Measurements from ENCODE around the gene PRKG1.

Gene PRKG1

GRCh38 chr10:52256832-52257691, 1182.8 kb downstream of the PRKG1 start:
- Histone ChIP-seq H3K27me3 (ENCODE audit: control insufficient read depth in 3 of 3, insufficient read depth in 3 of 3, low read depth in 1 of 3, low read length in 3 of 3) (no peaks in the 10 kb centered on the region), H2BK12ac (ENCODE audit: low read length) (no peak overlapping the region), H3K4me1 (ENCODE audit: control insufficient read depth in 2 of 2, insufficient read depth in 1 of 2, low read depth in 1 of 2, low read length in 2 of 2) (peaks cover 0 to 4% of the 10 kb centered on the region in 2 donors), H3K14ac (ENCODE audit: low read length) (no peak overlapping the region), H3K18ac (ENCODE audit: low read length) (no peak overlapping the region), H4K91ac (ENCODE audit: low read depth, low read length, poor library complexity) (no peak overlapping the region), H3K4me2 (ENCODE audit: insufficient read depth, low read length, poor library complexity, severe bottlenecking) (peak overlapping the region; percentile 11), H3K9ac (ENCODE audit: low read depth, low read length, poor library complexity) (no peak overlapping the region), H3K23ac (ENCODE audit: low read depth, low read length, poor library complexity) (no peak overlapping the region), H3K27ac (replicated peaks; ENCODE audit: low read length) (no peak overlapping the region), H3K4ac (ENCODE audit: low read length) (no peak overlapping the region), H4K8ac (ENCODE audit: low read depth, low read length) (no peak overlapping the region), H2AK5ac (ENCODE audit: low read depth, low read length) (no peak overlapping the region), H3K4me3 (ENCODE audit: low read length in 2 of 2) (no peak overlapping the region), H2BK120ac (ENCODE audit: low read depth, low read length) (no peak overlapping the region), H3K36me3 (replicated peaks in 1 of 2; ENCODE audit: control insufficient read depth in 2 of 2, insufficient read depth in 2 of 2, low read length in 2 of 2) (no peaks in the 10 kb centered on the region), H2BK15ac (ENCODE audit: low read length) (no peak overlapping the region), H2BK5ac (ENCODE audit: low read length) (no peak overlapping the region), H3K9me3 (replicated peaks in 1 of 2; ENCODE audit: control insufficient read depth in 2 of 2, insufficient read depth in 1 of 2, low read depth in 1 of 2, low read length in 2 of 2) (no peaks in the 10 kb centered on the region), H3K79me1 (ENCODE audit: low read depth, low read length) (no peaks in the 10 kb centered on the region), H2AFZ (ENCODE audit: low read length) (no peak overlapping the region)
- no CpG with 5 or more reads among the region's 6 CpGs for WGBS, 2 donors (ENCODE audit: extremely low coverage in 2 of 2, insufficient read length in 2 of 2, insufficient replicate concordance in 1 of 2)
- DNase-seq (ENCODE audit: low spot score), result no peak

GRCh38 chr10:52257692-52258075, 1183.4 kb downstream of the PRKG1 start:
- Histone ChIP-seq H3K18ac (ENCODE audit: low read length) (no peak overlapping the region), H2AFZ (ENCODE audit: low read length) (no peak overlapping the region), H3K36me3 (replicated peaks in 1 of 2; ENCODE audit: control insufficient read depth in 2 of 2, insufficient read depth in 2 of 2, low read length in 2 of 2) (no peaks in the 10 kb centered on the region), H3K27ac (replicated peaks; ENCODE audit: low read length) (no peak overlapping the region), H3K4ac (ENCODE audit: low read length) (no peak overlapping the region), H3K9ac (ENCODE audit: low read depth, low read length, poor library complexity) (no peak overlapping the region), H4K91ac (ENCODE audit: low read depth, low read length, poor library complexity) (no peak overlapping the region), H3K79me1 (ENCODE audit: low read depth, low read length) (no peaks in the 10 kb centered on the region), H2BK15ac (ENCODE audit: low read length) (no peak overlapping the region), H3K9me3 (replicated peaks in 1 of 2; ENCODE audit: control insufficient read depth in 2 of 2, insufficient read depth in 1 of 2, low read depth in 1 of 2, low read length in 2 of 2) (no peaks in the 10 kb centered on the region), H3K27me3 (ENCODE audit: control insufficient read depth in 3 of 3, insufficient read depth in 3 of 3, low read depth in 1 of 3, low read length in 3 of 3) (no peaks in the 10 kb centered on the region), H3K23ac (ENCODE audit: low read depth, low read length, poor library complexity) (no peak overlapping the region), H2AK5ac (ENCODE audit: low read depth, low read length) (no peak overlapping the region), H2BK120ac (ENCODE audit: low read depth, low read length) (no peak overlapping the region), H3K4me2 (ENCODE audit: insufficient read depth, low read length, poor library complexity, severe bottlenecking) (no peak overlapping the region), H3K14ac (ENCODE audit: low read length) (no peak overlapping the region), H2BK5ac (ENCODE audit: low read length) (no peak overlapping the region), H3K4me1 (ENCODE audit: control insufficient read depth in 2 of 2, insufficient read depth in 1 of 2, low read depth in 1 of 2, low read length in 2 of 2) (peaks cover 0 to 4% of the 10 kb centered on the region in 2 donors), H2BK12ac (ENCODE audit: low read length) (no peak overlapping the region), H3K4me3 (ENCODE audit: low read length in 2 of 2) (no peak overlapping the region), H4K8ac (ENCODE audit: low read depth, low read length) (no peak overlapping the region)
- no peak for DNase-seq (ENCODE audit: low spot score)
- WGBS, 2 donors (ENCODE audit: extremely low coverage in 2 of 2, insufficient read length in 2 of 2, insufficient replicate concordance in 1 of 2), result no CpG with 5 or more reads among the region's 1 CpG

- Histone ChIP-seq H3K4ac (ENCODE audit: low read length) (no peak overlapping the region), H4K8ac (ENCODE audit: low read depth, low read length) (no peak overlapping the region), H3K4me3 (ENCODE audit: low read length in 2 of 2) (no peak overlapping the region), H3K14ac (ENCODE audit: low read length) (no peak overlapping the region), H2BK12ac (ENCODE audit: low read length) (no peak overlapping the region), H4K91ac (ENCODE audit: low read depth, low read length, poor library complexity) (no peak overlapping the region), H3K18ac (ENCODE audit: low read length) (no peak overlapping the region), H2BK15ac (ENCODE audit: low read length) (no peak overlapping the region), H3K23ac (ENCODE audit: low read depth, low read length, poor library complexity) (no peak overlapping the region), H3K27ac (replicated peaks; ENCODE audit: low read length) (no peak overlapping the region), H3K27me3 (ENCODE audit: control insufficient read depth in 3 of 3, insufficient read depth in 3 of 3, low read depth in 1 of 3, low read length in 3 of 3) (no peaks in the 10 kb centered on the region), H2AFZ (ENCODE audit: low read length) (no peak overlapping the region), H3K79me1 (ENCODE audit: low read depth, low read length) (no peaks in the 10 kb centered on the region), H3K9me3 (replicated peaks in 1 of 2; ENCODE audit: control insufficient read depth in 2 of 2, insufficient read depth in 1 of 2, low read depth in 1 of 2, low read length in 2 of 2) (no peaks in the 10 kb centered on the region), H3K9ac (ENCODE audit: low read depth, low read length, poor library complexity) (no peak overlapping the region), H3K36me3 (replicated peaks in 1 of 2; ENCODE audit: control insufficient read depth in 2 of 2, insufficient read depth in 2 of 2, low read length in 2 of 2) (no peaks in the 10 kb centered on the region), H2BK120ac (ENCODE audit: low read depth, low read length) (no peak overlapping the region), H2AK5ac (ENCODE audit: low read depth, low read length) (no peak overlapping the region), H3K4me2 (ENCODE audit: insufficient read depth, low read length, poor library complexity, severe bottlenecking) (no peak overlapping the region), H2BK5ac (ENCODE audit: low read length) (no peak overlapping the region), H3K4me1 (ENCODE audit: control insufficient read depth in 2 of 2, insufficient read depth in 1 of 2, low read depth in 1 of 2, low read length in 2 of 2) (peaks cover 0 to 4% of the 10 kb centered on the region in 2 donors)
- WGBS, 2 donors (ENCODE audit: extremely low coverage in 2 of 2, insufficient read length in 2 of 2, insufficient replicate concordance in 1 of 2), result no CpG with 5 or more reads among the region's 1 CpG
- no peak for DNase-seq (ENCODE audit: low spot score)
These were observed 1184.6 kb downstream of the PRKG1 start for GRCh38 chr10:52258799-52259425.

GRCh38 chr10:52259426-52259812, 1185.1 kb downstream of the PRKG1 start:
- H3K18ac ChIP-seq (ENCODE audit: low read length), result no peak overlapping the region
- no peak overlapping the region for H3K14ac ChIP-seq (ENCODE audit: low read length)
- H2AK5ac ChIP-seq (ENCODE audit: low read depth, low read length), result no peak overlapping the region
- no peak overlapping the region for H2BK12ac ChIP-seq (ENCODE audit: low read length)
- H2AFZ ChIP-seq (ENCODE audit: low read length), result no peak overlapping the region
- H3K79me1 ChIP-seq (ENCODE audit: low read depth, low read length), result no peaks in the 10 kb centered on the region
- no peak overlapping the region for H2BK120ac ChIP-seq (ENCODE audit: low read depth, low read length)
- H3K27ac ChIP-seq (replicated peaks; ENCODE audit: low read length), result no peak overlapping the region
- H2BK15ac ChIP-seq (ENCODE audit: low read length), result no peak overlapping the region
- no peaks in the 10 kb centered on the region for H3K9me3 ChIP-seq (replicated peaks in 1 of 2; ENCODE audit: control insufficient read depth in 2 of 2, insufficient read depth in 1 of 2, low read depth in 1 of 2, low read length in 2 of 2)
- no peak overlapping the region for H3K4me3 ChIP-seq (ENCODE audit: low read length in 2 of 2)
- no peak overlapping the region for H3K9ac ChIP-seq (ENCODE audit: low read depth, low read length, poor library complexity)
- no peak for DNase-seq (ENCODE audit: low spot score)
- no CpG with 5 or more reads among the region's 2 CpGs for WGBS, 2 donors (ENCODE audit: extremely low coverage in 2 of 2, insufficient read length in 2 of 2, insufficient replicate concordance in 1 of 2)
- peaks cover 0 to 4% of the 10 kb centered on the region in 2 donors for H3K4me1 ChIP-seq (ENCODE audit: control insufficient read depth in 2 of 2, insufficient read depth in 1 of 2, low read depth in 1 of 2, low read length in 2 of 2)
- no peak overlapping the region for H2BK5ac ChIP-seq (ENCODE audit: low read length)
- no peak overlapping the region for H4K8ac ChIP-seq (ENCODE audit: low read depth, low read length)
- no peaks in the 10 kb centered on the region for H3K36me3 ChIP-seq (replicated peaks in 1 of 2; ENCODE audit: control insufficient read depth in 2 of 2, insufficient read depth in 2 of 2, low read length in 2 of 2)
- no peak overlapping the region for H3K23ac ChIP-seq (ENCODE audit: low read depth, low read length, poor library complexity)
- no peak overlapping the region for H3K4me2 ChIP-seq (ENCODE audit: insufficient read depth, low read length, poor library complexity, severe bottlenecking)
- H4K91ac ChIP-seq (ENCODE audit: low read depth, low read length, poor library complexity), result no peak overlapping the region
- H3K27me3 ChIP-seq (ENCODE audit: control insufficient read depth in 3 of 3, insufficient read depth in 3 of 3, low read depth in 1 of 3, low read length in 3 of 3), result no peaks in the 10 kb centered on the region
- H3K4ac ChIP-seq (ENCODE audit: low read length), result no peak overlapping the region
